ENCODE data around the gene SMAD4.

DNA sequence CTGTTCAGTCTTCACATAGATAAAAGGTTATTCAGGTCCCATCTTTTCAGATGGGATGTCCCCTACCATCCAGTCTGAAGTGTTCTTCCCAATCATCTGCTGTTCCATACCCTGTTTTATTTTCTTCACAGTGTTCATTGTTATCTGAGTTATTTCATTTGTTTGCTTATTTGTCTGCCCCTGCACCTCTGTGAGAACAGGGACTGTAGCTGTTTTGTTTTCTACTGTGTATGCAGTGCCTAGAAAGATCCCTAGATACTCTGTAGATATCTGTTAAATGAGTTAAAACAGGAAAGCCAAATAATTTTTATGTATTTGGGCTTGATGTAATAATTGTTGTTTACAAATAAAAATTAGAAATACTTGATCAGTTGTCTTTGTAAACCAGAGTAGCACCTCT lies 34.2 kb downstream of the SMAD4 start:
- TF ChIP-seq MYC (IDR thresholded peaks at IDR 0.05; ENCODE audit: borderline replicate concordance, low read length) (no peak), BHLHE40 (IDR thresholded peaks at IDR 0.05; ENCODE audit: low read depth, low read length) (no peak), JUN (IDR thresholded peaks at IDR 0.05) (no peak), KDM5A (IDR thresholded peaks at IDR 0.05) (no peak), ESRRA (IDR thresholded peaks at IDR 0.05; ENCODE audit: borderline replicate concordance, low read length) (no peak)
- TF ChIP-seq, protein P1, sequence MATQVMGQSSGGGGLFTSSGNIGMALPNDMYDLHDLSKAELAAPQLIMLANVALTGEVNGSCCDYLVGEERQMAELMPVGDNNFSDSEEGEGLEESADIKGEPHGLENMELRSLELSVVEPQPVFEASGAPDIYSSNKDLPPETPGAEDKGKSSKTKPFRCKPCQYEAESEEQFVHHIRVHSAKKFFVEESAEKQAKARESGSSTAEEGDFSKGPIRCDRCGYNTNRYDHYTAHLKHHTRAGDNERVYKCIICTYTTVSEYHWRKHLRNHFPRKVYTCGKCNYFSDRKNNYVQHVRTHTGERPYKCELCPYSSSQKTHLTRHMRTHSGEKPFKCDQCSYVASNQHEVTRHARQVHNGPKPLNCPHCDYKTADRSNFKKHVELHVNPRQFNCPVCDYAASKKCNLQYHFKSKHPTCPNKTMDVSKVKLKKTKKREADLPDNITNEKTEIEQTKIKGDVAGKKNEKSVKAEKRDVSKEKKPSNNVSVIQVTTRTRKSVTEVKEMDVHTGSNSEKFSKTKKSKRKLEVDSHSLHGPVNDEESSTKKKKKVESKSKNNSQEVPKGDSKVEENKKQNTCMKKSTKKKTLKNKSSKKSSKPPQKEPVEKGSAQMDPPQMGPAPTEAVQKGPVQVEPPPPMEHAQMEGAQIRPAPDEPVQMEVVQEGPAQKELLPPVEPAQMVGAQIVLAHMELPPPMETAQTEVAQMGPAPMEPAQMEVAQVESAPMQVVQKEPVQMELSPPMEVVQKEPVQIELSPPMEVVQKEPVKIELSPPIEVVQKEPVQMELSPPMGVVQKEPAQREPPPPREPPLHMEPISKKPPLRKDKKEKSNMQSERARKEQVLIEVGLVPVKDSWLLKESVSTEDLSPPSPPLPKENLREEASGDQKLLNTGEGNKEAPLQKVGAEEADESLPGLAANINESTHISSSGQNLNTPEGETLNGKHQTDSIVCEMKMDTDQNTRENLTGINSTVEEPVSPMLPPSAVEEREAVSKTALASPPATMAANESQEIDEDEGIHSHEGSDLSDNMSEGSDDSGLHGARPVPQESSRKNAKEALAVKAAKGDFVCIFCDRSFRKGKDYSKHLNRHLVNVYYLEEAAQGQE (IDR thresholded peaks at IDR 0.05) = no peak
- TF ChIP-seq, protein P2, sequence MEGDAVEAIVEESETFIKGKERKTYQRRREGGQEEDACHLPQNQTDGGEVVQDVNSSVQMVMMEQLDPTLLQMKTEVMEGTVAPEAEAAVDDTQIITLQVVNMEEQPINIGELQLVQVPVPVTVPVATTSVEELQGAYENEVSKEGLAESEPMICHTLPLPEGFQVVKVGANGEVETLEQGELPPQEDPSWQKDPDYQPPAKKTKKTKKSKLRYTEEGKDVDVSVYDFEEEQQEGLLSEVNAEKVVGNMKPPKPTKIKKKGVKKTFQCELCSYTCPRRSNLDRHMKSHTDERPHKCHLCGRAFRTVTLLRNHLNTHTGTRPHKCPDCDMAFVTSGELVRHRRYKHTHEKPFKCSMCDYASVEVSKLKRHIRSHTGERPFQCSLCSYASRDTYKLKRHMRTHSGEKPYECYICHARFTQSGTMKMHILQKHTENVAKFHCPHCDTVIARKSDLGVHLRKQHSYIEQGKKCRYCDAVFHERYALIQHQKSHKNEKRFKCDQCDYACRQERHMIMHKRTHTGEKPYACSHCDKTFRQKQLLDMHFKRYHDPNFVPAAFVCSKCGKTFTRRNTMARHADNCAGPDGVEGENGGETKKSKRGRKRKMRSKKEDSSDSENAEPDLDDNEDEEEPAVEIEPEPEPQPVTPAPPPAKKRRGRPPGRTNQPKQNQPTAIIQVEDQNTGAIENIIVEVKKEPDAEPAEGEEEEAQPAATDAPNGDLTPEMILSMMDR (IDR thresholded peaks at IDR 0.05) = no peak
- TF ChIP-seq, protein P3, sequence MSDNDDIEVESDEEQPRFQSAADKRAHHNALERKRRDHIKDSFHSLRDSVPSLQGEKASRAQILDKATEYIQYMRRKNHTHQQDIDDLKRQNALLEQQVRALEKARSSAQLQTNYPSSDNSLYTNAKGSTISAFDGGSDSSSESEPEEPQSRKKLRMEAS (IDR thresholded peaks at IDR 0.05) = no peak
- TF ChIP-seq, protein P4, sequence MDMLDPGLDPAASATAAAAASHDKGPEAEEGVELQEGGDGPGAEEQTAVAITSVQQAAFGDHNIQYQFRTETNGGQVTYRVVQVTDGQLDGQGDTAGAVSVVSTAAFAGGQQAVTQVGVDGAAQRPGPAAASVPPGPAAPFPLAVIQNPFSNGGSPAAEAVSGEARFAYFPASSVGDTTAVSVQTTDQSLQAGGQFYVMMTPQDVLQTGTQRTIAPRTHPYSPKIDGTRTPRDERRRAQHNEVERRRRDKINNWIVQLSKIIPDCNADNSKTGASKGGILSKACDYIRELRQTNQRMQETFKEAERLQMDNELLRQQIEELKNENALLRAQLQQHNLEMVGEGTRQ (IDR thresholded peaks at IDR 0.05) = no peak
